AG09319 (cell line): Measurements from ENCODE around the gene NLRC3.

Source experiments
- DNase-seq: peaks from one replicate; pipeline ENCODE4 v3.0.0-alpha.2; 2010; ENCODE audit warnings: low read depth; ENCODE audit errors: extremely low read depth
- TF ChIP-seq, protein P1 (sequence below): IDR thresholded peaks from 2 replicates; pipeline ENCODE4 v1.5.1; 2011; ENCODE audit warnings: low read depth, mild to moderate bottlenecking, inconsistent platforms, low read length, moderate library complexity

Gene NLRC3

DNA sequence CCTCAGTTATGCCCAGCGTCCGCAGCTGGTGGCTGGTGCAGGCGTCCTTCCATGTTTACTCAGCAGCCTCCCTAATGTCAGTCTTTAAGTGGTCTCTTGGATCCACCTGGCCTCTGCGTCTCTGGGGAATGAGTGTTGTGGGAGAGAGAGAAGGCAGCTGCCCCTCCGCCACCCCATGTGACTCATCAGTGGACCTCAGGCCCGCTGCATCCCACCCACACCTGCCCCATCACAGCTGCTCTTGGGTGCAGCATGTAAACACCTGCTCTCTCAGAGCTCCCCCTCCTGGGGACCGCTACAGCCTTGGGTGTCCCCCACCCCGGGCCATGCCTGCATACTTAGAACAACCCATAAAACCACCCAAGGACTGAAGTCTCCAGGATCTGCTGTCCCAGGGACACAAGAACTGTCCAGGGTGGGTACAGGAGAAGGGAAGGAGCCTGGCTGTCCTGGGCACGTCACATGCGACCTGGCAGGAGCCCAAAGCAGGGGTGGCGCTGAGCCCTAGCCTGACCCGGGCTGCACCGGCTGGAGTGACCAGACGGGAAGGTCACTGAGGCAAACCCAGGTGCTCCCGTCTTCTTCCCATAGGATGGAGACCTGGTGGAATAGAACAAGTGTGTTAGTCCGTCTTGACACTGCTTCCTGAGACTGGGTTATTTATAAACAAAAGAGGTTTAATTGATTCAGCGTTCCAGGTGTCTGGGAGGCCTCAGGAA, 86.1 kb downstream of the NLRC3 start:
- TF ChIP-seq, protein P1, sequence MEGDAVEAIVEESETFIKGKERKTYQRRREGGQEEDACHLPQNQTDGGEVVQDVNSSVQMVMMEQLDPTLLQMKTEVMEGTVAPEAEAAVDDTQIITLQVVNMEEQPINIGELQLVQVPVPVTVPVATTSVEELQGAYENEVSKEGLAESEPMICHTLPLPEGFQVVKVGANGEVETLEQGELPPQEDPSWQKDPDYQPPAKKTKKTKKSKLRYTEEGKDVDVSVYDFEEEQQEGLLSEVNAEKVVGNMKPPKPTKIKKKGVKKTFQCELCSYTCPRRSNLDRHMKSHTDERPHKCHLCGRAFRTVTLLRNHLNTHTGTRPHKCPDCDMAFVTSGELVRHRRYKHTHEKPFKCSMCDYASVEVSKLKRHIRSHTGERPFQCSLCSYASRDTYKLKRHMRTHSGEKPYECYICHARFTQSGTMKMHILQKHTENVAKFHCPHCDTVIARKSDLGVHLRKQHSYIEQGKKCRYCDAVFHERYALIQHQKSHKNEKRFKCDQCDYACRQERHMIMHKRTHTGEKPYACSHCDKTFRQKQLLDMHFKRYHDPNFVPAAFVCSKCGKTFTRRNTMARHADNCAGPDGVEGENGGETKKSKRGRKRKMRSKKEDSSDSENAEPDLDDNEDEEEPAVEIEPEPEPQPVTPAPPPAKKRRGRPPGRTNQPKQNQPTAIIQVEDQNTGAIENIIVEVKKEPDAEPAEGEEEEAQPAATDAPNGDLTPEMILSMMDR = no peak
- DNase-seq = no peak
